NCI-H2227 (cell line): ENCODE results near the gene DDRGK1.
"Not testable (repeated sequence)": the region's sequence is repeated elsewhere in the genome, so short reads cannot be mapped to it uniquely, and the experiment has no call there.

Experiments used
- DNase-seq: peaks from one replicate; lab custom pipeline; 2025; ENCODE audit not compliant: unreplicated experiment; lab: John Stamatoyannopoulos, UW

Gene DDRGK1

GRCh38 chr20:3218307-3218988 is 14.0 kb upstream of the DDRGK1 start:
- peak; percentile 70 for DNase-seq

- not testable (repeated sequence) for DNase-seq
These were observed 11.0 kb upstream of the DDRGK1 start for GRCh38 chr20:3215359-3215917.

- DNase-seq, result no peak
These were observed 8.7 kb upstream of the DDRGK1 start for GRCh38 chr20:3213226-3213625.

- DNase-seq, result no peak
These were observed 5.9 kb upstream of the DDRGK1 start for GRCh38 chr20:3210346-3210745.

GRCh38 chr20:3209946-3210317 is 5.5 kb upstream of the DDRGK1 start:
- DNase-seq, result no peak

- peak; percentile 64 for DNase-seq
These were observed 4.9 kb upstream of the DDRGK1 start, which contains the start of gene ITPA for GRCh38 chr20:3209257-3209945. TSS of gene ITPA (plus strand) at chr20:3209498. CDS start at chr20:3209552, 54 bp downstream.

- no peak for DNase-seq
These were observed 4.3 kb upstream of the DDRGK1 start for GRCh38 chr20:3208786-3209256.

- DNase-seq, result peak; percentile 61
These were observed 963 bp downstream of the DDRGK1 start for GRCh38 chr20:3203315-3204123.

- no peak for DNase-seq
These were observed 1.5 kb downstream of the DDRGK1 start for GRCh38 chr20:3202965-3203314.

- no peak for DNase-seq
These were observed 4.3 kb downstream of the DDRGK1 start for GRCh38 chr20:3199976-3200755.

GRCh38 chr20:3199206-3199605 is 5.3 kb downstream of the DDRGK1 start:
- DNase-seq, result no peak

- no peak for DNase-seq
These were observed 8.8 kb downstream of the DDRGK1 start for GRCh38 chr20:3195590-3196237.

- DNase-seq, result no peak
These were observed 9.7 kb downstream of the DDRGK1 start for GRCh38 chr20:3194617-3195280.

GRCh38 chr20:3193806-3194616 is 10.5 kb downstream of the DDRGK1 start:
- no peak for DNase-seq

- no peak for DNase-seq
These were observed 12.1 kb downstream of the DDRGK1 start for GRCh38 chr20:3192226-3193015.

- no peak for DNase-seq
These were observed 13.8 kb downstream of the DDRGK1 start for GRCh38 chr20:3190681-3191111.

- DNase-seq, result no peak
These were observed 14.8 kb downstream of the DDRGK1 start for GRCh38 chr20:3189561-3190131.
